ENCODE results near the gene NLRP3. TPM values are rescaled to one million over a fixed set of nuclear protein-coding genes. Genes with fewer than 3 reads are reported as not detected.
A peak's percentile ranks its signal among the peaks of the same experiment; 100 is the strongest.

The NLRP3 gene
- total and polyA plus RNA-seq, 2 experiments from 2014 or later: 0.13 TPM; not detected in 1

DNA sequence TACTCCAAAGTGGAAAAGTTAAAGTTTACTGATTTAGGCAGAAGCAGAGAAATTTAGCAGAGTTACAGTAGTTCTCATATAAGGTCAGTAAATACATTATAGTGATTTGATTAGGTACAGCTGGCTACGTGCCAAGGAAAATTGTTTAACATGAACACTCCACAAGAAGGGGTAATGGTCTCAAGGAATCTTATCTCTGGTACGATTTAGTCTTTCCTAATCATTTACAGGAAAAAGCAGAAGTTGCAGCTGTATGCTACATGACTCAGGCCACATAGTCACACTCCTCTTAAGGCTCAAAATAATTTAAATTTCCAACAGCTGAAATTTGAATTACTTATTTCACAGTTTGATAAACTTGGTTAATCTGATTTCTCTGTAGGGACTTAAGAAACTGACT, 78.8 kb downstream of the NLRP3 start:
- H2AFZ ChIP-seq: no peak overlapping the region
- no peaks in the 10 kb centered on the region for H3K79me2 ChIP-seq
- H3K4me2 ChIP-seq: no peak overlapping the region
- no peaks in the 10 kb centered on the region for H4K20me1 ChIP-seq (ENCODE audit: insufficient read depth, poor library complexity, severe bottlenecking)
- H3K36me3 ChIP-seq (replicated peaks; ENCODE audit: insufficient read depth, low read depth): no peaks in the 10 kb centered on the region
- no peaks in the 10 kb centered on the region for H3K9me3 ChIP-seq (ENCODE audit: low read depth)
- TF ChIP-seq EZH2phosphoT487 (IDR thresholded peaks at IDR 0.05; ENCODE audit: low read depth, severe bottlenecking, unreplicated experiment) (no peak), EZH2 (IDR thresholded peaks at IDR 0.05; ENCODE audit: borderline replicate concordance) (no peak)
- TF ChIP-seq, protein P1, sequence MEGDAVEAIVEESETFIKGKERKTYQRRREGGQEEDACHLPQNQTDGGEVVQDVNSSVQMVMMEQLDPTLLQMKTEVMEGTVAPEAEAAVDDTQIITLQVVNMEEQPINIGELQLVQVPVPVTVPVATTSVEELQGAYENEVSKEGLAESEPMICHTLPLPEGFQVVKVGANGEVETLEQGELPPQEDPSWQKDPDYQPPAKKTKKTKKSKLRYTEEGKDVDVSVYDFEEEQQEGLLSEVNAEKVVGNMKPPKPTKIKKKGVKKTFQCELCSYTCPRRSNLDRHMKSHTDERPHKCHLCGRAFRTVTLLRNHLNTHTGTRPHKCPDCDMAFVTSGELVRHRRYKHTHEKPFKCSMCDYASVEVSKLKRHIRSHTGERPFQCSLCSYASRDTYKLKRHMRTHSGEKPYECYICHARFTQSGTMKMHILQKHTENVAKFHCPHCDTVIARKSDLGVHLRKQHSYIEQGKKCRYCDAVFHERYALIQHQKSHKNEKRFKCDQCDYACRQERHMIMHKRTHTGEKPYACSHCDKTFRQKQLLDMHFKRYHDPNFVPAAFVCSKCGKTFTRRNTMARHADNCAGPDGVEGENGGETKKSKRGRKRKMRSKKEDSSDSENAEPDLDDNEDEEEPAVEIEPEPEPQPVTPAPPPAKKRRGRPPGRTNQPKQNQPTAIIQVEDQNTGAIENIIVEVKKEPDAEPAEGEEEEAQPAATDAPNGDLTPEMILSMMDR (IDR thresholded peaks at IDR 0.05; ENCODE audit: poor library complexity): no peak
- no peak overlapping the region for H3K4me3 ChIP-seq
- H3K4me1 ChIP-seq (ENCODE audit: insufficient read depth): peaks cover 3% of the 10 kb centered on the region
- no peak overlapping the region for H3K27ac ChIP-seq
- DNase-seq (ENCODE audit: low spot score): peak; percentile 8
- H3K9me2 ChIP-seq (replicated peaks; ENCODE audit: insufficient read depth): no peaks in the 10 kb centered on the region
- H3K27me3 ChIP-seq: no peaks in the 10 kb centered on the region
- WGBS (ENCODE audit: low lambda C conversion rate, missing lambda C conversion rate): 35% methylated on average over 2 of the region's 2 CpGs

- Histone ChIP-seq H4K20me1 (ENCODE audit: insufficient read depth, poor library complexity, severe bottlenecking) (no peaks in the 10 kb centered on the region), H3K36me3 (replicated peaks; ENCODE audit: insufficient read depth, low read depth) (no peaks in the 10 kb centered on the region), H3K27me3 (no peaks in the 10 kb centered on the region), H3K4me2 (no peak overlapping the region), H3K9me3 (ENCODE audit: low read depth) (no peaks in the 10 kb centered on the region), H3K4me1 (ENCODE audit: insufficient read depth) (peaks cover 3% of the 10 kb centered on the region), H3K9me2 (replicated peaks; ENCODE audit: insufficient read depth) (no peaks in the 10 kb centered on the region), H3K27ac (no peak overlapping the region), H3K79me2 (no peaks in the 10 kb centered on the region), H2AFZ (no peak overlapping the region), H3K4me3 (no peak overlapping the region)
- no peak for DNase-seq (ENCODE audit: low spot score)
- TF ChIP-seq, protein P1 (IDR thresholded peaks at IDR 0.05; ENCODE audit: poor library complexity): no peak
- TF ChIP-seq EZH2phosphoT487 (IDR thresholded peaks at IDR 0.05; ENCODE audit: low read depth, severe bottlenecking, unreplicated experiment) (no peak), EZH2 (IDR thresholded peaks at IDR 0.05; ENCODE audit: borderline replicate concordance) (no peak)
- WGBS (ENCODE audit: low lambda C conversion rate, missing lambda C conversion rate): 56% methylated on average over 10 of the region's 10 CpGs
Measured at GRCh38 chr1:247496581-247497285, 80.8 kb downstream of the NLRP3 start.

Other genes with a start within 250 kb of the NLRP3 start
- gene ZNF124, start 244.2 kb upstream of the NLRP3 start, total RNA-seq: 74.2 and 108 TPM in 2 replicates
- gene ZNF124, start 244.2 kb upstream of the NLRP3 start, polyA plus RNA-seq: 6.5 and 7.0 TPM in 2 replicates
- not detected in 2 replicates for gene VN1R5, start 160.1 kb upstream of the NLRP3 start, total RNA-seq
- gene VN1R5, start 160.1 kb upstream of the NLRP3 start, polyA plus RNA-seq: not detected in 2 replicates
- 16.5 and 19.4 TPM in 2 replicates for gene ZNF496, start 84.3 kb upstream of the NLRP3 start, total RNA-seq
- gene ZNF496, start 84.3 kb upstream of the NLRP3 start, polyA plus RNA-seq: 10.5 and 13.2 TPM in 2 replicates
- gene OR2B11, start 41.9 kb downstream of the NLRP3 start, total RNA-seq: not detected in 2 replicates
- not detected in 2 replicates for gene OR2B11, start 41.9 kb downstream of the NLRP3 start, polyA plus RNA-seq
- gene OR2C3, start 120.3 kb downstream of the NLRP3 start, total RNA-seq: not detected in 2 replicates
- not detected in 2 replicates for gene OR2C3, start 120.3 kb downstream of the NLRP3 start, polyA plus RNA-seq
- not detected in 2 replicates for gene GCSAML, start 133.0 kb downstream of the NLRP3 start, total RNA-seq
- not detected in 2 replicates for gene GCSAML, start 133.0 kb downstream of the NLRP3 start, polyA plus RNA-seq
- gene OR2G2, start 172.2 kb downstream of the NLRP3 start, total RNA-seq: not detected in 2 replicates
- gene OR2G2, start 172.2 kb downstream of the NLRP3 start, polyA plus RNA-seq: not detected in 2 replicates
- not detected in 2 replicates for gene OR2G3, start 189.4 kb downstream of the NLRP3 start, total RNA-seq
- gene OR2G3, start 189.4 kb downstream of the NLRP3 start, polyA plus RNA-seq: not detected in 2 replicates